KBM-7 (cell line): Measurements from ENCODE around the gene NBL1.

Experiments used
- DNase-seq: peaks from one replicate; pipeline ENCODE4 v3.0.0-alpha.2; 2015
- in situ Hi-C: fragments of 300-500 bp; cut with MboI; formaldehyde crosslinking; loops from 2 replicates; pipeline ENCODE4 v1.14.3; 2020; ENCODE audit warnings: low sequenced_read_pairs, low pct_unique_long_range_greater_than_20kb, mixed read lengths

NBL1 gene

DNA sequence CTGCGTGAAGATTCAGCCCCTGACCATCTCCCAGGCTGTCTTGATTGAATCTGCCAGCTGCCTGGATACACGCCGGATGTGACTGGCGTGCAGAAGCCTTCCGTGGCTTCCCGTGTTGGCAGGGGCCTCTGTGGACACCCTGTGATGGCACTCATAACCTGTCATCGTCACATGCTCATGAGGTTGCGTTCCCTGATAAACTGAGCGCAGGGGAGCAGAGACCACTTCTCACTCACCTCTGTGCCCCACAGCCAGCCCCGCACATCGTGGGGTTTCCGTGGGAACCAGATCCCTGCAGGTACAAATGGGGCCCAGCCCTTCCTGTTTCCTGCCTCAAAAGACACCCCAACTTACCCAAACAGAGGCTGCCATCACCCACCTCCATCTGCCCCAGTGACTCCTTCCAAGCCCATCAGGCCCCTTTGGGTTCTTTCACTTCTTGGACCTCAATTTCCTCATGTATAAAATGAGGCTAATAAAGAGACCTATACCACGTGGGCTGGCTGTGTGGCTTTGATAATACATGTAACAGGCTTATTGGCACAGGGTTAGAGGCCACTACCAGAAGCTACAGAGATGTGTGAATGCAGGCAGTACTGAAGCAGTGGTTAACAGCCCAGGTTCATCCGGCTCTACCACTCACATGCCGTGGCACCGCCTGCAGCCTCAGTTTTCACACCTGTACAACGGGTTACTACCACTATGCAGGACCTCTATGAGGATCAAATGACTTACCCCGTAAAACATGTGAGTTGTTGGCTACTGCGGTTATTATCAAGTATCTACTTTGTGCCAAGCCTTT is 44.1 kb downstream of the NBL1 start:
- DNase-seq: no peak
- in situ Hi-C loops: no loop called here

DNA sequence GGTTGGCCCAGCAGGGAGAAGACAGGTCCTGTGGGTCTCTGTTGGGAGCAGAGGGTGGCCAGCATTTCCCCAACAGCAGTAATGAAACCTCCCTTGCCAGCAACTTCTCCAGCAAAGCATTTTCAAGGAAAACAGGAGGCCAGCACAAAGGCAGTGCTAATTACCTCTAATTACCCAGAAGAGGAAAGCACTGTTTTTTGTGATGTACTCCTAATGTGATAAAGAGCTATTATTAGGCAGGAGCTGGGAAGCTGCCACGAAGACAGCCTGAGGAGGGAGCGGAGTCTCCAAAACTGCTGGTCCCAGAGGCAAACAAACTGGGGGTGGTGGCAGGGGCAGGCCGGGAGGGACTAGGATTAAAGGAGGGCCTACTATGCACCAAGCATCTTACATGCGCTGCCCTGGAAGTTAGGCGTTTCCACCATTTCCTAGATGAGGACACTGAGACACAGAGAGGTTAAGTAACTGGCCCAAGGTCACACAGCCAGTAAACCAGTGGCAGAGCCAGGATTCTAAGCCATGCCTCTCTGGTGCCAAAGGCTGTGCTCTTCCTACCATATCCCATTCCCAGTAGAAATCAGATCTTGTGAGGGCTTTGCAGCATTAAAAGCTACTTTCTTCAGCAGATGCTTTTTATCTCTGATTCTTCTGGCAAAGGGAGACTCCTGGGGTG is 45.1 kb downstream of the NBL1 start:
- in situ Hi-C loops: no loop called here
- no peak for DNase-seq

DNA sequence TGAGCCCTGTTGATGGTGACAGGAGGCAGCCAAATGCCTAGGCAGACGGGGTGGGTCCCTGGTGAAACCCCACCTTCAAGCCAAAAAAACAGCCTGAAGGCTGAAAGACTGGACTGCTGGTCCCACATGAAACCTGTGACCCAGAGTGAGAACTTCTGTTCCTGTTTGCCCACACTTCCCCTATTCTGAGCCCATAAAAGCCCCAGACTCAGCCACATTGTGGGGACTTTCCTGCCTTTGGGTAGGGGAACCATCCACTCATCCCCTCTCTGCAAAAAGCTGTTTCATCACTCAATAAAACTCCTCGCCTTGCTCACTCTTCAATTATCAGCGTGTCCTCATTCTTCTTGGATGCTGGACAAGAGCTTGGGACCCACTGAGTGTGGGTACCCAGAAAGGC is 45.7 kb downstream of the NBL1 start:
- in situ Hi-C loops: no loop called here
- DNase-seq: no peak

DNA sequence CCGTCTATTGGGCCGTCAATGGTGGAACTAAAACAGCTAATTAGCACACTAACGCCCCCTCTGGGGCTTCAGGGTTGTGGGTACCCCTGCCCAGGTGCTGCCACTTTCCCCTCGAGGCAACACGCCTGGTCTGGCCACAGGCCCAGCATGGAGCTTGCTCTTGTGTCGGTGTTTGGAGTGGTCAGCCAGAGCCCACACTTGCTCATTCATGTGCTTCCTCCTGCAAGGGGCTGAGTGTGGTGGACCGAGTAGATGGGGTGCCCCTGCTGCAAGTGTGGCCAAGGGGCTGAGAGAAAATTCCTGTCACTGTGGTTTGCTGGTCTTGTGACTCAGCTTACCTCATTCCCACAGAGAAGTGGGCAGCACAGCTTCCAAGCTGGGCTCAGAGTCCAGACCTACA is 46.2 kb downstream of the NBL1 start:
- no peak for DNase-seq
- in situ Hi-C loops: no loop called here

DNA sequence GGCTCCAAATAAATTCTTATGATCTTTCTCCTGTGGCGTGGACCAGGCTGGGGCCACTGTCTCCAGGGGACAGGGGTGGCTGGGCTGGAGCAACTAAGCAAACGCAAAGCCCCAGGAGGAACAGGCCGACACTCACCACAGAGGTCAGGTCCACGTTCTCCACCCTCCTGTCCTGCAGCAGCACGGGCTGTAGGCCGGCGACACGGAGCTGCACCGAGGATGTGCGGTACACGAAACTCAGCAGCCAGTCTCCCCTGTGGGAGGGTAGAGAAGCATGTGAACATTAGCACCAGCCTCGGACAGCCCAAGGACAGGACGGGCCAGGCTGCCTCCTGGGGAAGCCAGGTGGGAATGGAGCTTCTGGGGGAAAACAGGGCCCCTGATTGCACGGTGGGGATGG is 50.2 kb downstream of the NBL1 start:
- DNase-seq: no peak
- in situ Hi-C loops: no loop called here

DNA sequence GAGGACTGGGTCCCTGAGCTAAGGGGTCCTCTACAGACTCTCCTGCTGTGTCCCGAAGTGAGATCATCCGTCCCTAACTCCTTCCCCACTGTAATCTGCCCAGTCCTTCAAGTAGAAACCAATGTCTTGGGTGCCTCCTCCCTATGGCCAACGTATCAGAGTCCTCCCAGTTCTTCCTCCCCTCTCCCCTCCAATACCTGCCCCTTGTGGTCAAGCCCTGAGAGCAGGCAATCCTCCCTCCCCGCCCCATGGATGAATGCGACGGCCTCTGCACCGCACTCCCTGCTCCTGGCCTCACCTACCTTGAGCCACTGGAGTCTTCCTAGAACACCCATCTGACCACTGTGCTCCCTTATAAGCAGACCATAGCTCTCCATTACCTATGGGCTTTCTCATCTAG is 51.7 kb downstream of the NBL1 start:
- in situ Hi-C loops: no loop called here
- DNase-seq: no peak

DNA sequence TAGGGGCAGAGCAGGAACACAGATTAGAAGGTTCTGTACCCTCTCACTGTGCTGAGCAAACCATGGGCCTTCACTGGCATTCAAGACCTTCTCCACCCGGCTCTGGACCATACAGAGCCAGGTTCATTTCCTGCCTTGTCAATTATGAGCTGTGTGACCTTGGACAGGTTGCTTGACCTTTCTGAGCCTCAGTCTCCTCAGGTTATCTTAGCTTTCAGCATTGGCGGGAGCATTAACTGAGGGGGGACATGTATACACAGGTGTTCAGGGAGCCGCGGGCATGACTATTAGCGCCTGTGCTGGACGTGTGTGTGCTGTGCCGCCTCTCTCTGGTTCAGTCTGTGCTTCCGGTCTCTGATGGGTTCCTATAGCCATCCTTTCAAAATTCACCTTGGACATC is 52.7 kb downstream of the NBL1 start:
- in situ Hi-C loops: no loop called here
- no peak for DNase-seq

DNA sequence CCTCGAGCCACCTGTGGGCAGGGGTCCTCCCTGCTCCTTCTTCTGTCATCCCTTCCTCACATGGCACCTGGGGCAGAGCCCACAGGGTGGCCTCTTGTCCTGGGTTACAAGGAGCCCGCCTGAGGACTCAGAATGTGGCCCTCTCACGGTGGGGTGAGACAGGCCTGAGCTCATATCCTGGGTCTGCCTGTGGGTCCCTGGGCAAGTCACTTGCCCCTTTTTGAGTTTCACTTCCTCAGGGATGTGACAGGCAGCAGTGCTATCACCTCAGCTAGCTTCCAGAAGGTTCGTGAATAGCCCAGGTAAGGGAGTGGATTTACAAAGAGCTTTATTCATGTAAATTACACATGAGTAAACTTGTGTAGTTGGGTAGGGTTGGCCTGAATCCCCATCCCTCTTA is 54.1 kb downstream of the NBL1 start:
- DNase-seq: no peak

DNA sequence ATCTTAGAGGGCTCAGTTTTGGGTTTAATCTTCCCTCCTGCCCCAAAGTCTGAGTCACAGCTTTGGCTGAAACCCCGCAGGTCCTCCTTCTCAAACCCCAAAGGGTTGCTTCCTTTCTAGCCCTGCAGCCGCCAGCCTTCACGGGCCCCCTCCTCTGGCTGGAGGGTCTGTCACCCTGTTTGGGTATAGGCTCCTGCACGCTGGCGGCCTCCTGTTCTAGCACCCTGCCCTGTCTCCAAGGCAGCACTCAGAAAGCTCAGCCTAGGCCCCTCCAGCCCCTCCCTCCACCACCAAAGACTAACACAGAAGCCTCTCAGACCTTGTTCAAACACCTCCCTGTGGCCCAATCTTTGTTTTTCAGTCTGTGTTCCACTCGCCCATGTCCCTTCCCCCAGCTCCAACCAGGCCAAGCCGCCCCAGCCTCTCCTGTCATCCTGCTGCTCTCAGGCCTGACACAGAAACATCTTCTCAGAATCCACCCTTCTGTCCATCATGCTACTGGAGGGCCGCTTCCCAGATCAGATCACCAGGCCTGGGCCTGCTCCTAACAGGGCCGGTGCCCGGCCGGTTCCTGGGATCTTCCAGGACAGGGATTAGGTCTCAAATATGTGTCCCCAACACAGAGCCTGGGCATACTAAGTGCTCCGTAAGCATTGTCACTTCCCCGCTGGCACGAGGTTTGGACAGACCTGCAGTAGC is 56.1 kb downstream of the NBL1 start:
- DNase-seq: no peak
- in situ Hi-C loops: no loop called here

More for the DNA sequence above, 54.1 kb downstream of the NBL1 start:
- in situ Hi-C loops: no loop called here

DNA sequence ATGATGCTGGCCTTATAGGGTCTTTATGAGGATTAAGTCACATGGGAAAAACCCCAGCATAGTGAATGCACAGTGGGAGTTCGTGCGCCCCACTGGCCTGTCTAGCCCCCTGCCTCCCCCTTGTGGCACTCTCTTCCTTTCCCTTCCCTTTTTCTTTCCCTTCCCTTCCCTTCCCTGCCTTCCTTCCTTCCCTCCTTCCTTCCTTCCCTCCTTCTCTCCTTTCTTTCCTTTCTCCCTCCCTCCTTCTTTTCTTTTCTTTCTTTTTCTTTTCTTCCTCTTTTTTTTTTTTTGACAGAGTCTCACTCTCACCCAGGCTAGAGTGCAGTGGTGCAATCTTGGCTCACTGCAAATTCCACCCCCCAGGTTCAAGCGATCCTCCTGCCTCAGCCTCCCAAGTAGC is 59.2 kb downstream of the NBL1 start:
- DNase-seq: no peak
- in situ Hi-C loops: no loop called here

DNA sequence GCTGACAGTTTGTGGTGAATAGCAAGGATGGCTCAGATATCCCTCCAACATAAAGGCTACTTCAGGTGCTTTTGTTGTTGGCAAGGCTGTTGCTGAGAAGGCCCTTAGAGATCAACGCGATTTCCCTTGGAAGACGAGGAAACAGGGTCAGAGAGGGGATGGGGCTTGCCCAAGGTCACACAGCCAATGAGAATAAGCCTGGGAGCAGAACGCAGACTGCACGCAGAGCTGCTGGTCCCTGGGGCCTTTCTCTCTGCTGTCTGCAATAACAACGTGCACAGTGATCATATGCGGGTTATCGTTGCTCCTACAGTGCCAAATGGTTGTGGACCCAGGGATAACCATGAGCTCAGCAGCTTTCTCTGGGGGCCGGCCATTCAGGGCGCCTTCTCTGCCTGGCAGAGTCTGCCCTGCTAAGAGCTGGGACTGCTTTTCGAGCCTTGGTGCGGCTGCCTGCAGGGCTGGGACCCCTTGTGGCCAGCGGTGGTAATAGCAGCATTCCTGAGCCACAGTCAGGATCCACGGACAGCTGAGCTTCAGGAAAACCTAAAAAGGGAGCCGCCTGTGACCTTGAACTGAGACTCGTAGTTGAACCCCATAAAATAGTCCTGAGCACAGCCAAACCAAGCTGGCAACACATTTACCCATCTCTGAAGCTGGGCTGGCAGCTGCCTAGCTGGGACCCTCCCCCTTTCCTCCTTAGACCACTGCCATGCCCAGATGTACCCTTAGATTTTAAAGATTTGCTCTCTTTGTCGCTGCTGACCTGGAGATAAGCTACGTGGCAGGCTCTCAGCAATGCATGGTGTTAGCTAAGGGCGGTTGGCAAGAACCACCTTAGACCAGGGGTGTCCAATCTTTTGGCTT is 60.4 kb downstream of the NBL1 start:
- in situ Hi-C loops: no loop called here
- DNase-seq: peak; percentile 56

DNA sequence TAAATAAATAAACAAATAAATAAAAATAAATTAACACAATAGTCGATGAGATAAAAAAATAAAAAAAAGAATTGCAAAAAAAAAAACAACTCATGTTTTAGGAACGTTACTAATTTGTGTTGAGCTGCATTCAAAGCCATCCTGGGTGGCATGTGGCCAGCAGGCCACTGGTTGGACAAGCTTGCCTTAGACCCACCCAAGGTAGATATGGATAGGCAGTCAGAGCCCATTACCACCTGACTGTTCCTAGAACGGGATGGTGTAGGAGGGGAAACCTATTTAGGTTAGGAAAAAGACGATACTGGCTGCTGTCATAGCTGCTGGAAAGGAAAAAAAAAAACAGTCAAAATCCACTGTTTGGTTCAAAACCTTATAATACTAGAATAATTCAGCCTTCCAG is 61.4 kb downstream of the NBL1 start:
- in situ Hi-C loops: no loop called here
- DNase-seq: no peak

DNA sequence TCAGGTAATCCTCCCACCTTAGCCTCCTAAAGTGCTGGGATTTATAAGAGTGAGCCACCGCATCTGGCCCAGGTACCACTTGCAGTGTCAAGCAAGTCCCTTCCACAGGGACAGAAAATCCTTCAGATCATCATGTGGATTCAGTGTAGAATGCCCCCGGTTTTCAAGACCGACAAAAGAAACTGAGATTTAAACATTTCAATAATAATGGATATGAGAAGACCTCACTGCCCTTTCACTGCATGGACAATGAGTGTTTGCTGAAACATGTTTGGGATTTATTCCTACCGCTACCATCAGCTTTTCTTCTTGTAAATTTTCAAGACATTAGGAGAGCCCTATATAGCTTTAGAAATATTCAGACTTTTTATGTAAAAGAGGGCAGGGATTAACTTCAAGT is 62.0 kb downstream of the NBL1 start:
- DNase-seq: no peak
- in situ Hi-C loops: no loop called here
